Gastrocnemius medialis (tissue), 4 donors: ENCODE data around the gene SP2.

Experiments
- CTCF ChIP-seq, 5 experiments: fragments of 450-650 bp in 3 of 5; fragments of 200-600 bp in 2 of 5; sonication (generic) in 2 of 5; IDR thresholded peaks in 4 of 5; conservative IDR thresholded peaks in 1 of 5; 1 replicate in 4 of 5; 2 replicates in 1 of 5; pipeline ENCODE4 v1.5.1; 2016 to 2019; ENCODE audit warnings: antibody characterized with exemption in 5 of 5, mild to moderate bottlenecking in 3 of 5, moderate library complexity in 3 of 5
- POLR2A ChIP-seq, 2 donors: fragments of 450-650 bp; IDR thresholded peaks; one replicate each; pipeline ENCODE4 v1.6.1; 2017; ENCODE audit warnings: antibody characterized with exemption in 2 of 2, mild to moderate bottlenecking in 2 of 2, moderate library complexity in 2 of 2

- TF ChIP-seq POLR2A (IDR thresholded peaks at IDR 0.05) (no peak), CTCF (IDR thresholded peaks at IDR 0.05 in 4 of 5, conservative IDR thresholded peaks at IDR 0.05 in 1 of 5) (no peak)
Observed at GRCh38 chr17:47969930-47970724, 74.1 kb downstream of the SP2 start.
